Measurements from ENCODE around the gene SPHK1.
A peak's percentile ranks its signal among the peaks of the same experiment; 100 is the strongest.

SPHK1 gene

DNA sequence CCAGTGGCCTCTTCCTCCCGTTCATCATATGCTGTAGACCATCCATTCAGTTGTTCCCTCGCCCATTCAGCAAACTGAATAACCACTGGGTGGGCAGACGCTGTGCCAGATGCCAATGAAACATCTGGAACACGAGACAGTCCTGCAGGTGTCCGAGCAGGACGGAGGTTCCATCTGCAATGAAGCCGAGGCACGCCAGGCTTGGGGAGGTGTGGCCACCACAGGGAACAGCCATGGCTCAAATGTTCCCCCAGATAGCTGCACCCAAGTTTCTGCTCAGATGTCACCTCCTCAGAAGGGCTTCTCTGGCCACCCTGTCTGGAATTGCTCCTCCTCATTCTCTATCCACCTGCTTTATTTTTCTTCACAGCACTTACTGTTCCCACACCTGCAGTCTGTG is 38.0 kb downstream of the SPHK1 start:
- Histone ChIP-seq H3K4me1 (ENCODE audit: control insufficient read depth, insufficient read depth, low read length) (peaks cover 17% of the 10 kb centered on the region), H3K27me3 (ENCODE audit: control insufficient read depth in 1 of 2, insufficient read depth in 2 of 2, low read length in 2 of 2) (no peaks in the 10 kb centered on the region), H3K9ac (ENCODE audit: low read length in 2 of 2) (no peak overlapping the region), H3K36me3 (ENCODE audit: control insufficient read depth in 2 of 2, insufficient read depth in 2 of 2, low read length in 2 of 2) (no peaks in the 10 kb centered on the region), H3K9me3 (ENCODE audit: control insufficient read depth in 2 of 2, low read length in 2 of 2) (no peaks in the 10 kb centered on the region), H3K4me3 (ENCODE audit: low read length in 2 of 2) (no peak overlapping the region), H3K27ac (ENCODE audit: low read length) (no peak overlapping the region)

DNA sequence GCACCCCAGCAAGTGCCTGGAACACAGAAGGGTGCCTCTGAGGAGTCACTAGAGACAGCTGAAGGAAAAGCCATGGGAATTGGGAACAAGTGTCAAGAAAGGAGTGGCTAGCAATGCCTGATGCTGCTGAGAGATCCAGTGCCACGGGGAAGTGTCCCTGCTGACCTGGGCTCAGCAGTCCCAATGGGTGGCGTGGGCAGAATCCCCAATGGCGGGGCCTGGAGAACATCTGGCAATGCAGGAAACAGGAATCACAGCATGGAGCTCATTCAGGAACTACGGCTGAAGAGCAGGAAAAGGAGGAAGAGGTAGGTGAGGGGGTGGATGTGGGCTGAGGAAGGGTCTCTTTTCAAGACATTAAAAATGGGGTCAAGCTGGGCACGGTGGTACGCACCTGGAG is 38.5 kb downstream of the SPHK1 start:
- Histone ChIP-seq H3K36me3 (ENCODE audit: control insufficient read depth in 2 of 2, insufficient read depth in 2 of 2, low read length in 2 of 2) (no peaks in the 10 kb centered on the region), H3K4me3 (ENCODE audit: low read length in 2 of 2) (no peak overlapping the region), H3K9ac (ENCODE audit: low read length in 2 of 2) (no peak overlapping the region), H3K4me1 (ENCODE audit: control insufficient read depth, insufficient read depth, low read length) (peaks cover 21% of the 10 kb centered on the region), H3K27ac (ENCODE audit: low read length) (no peak overlapping the region), H3K9me3 (ENCODE audit: control insufficient read depth in 2 of 2, low read length in 2 of 2) (no peaks in the 10 kb centered on the region), H3K27me3 (ENCODE audit: control insufficient read depth in 1 of 2, insufficient read depth in 2 of 2, low read length in 2 of 2) (no peaks in the 10 kb centered on the region)

DNA sequence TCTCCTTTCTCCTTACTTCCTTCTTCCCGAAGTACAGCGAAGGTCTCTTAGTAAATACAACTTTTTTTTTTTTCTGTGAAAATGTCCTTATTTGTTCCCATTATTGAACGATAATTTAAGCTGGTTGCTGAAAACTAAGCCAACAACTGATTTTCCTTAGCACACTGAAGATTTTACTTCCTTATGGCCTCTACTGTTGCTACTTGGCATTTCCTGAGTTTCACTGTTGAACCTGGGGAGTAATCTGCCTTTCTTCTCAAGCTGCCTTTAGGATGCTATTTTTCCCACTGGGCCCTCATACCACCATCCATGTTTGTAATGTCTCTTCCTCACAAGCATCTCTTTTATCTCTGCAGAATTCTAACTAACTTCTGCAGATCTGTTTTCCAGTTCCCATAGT is 42.4 kb downstream of the SPHK1 start:
- no peak overlapping the region for H3K4me3 ChIP-seq (ENCODE audit: low read length in 2 of 2)
- H3K27me3 ChIP-seq (ENCODE audit: control insufficient read depth in 1 of 2, insufficient read depth in 2 of 2, low read length in 2 of 2) = no peaks in the 10 kb centered on the region
- H3K27ac ChIP-seq (ENCODE audit: low read length) = no peak overlapping the region
- no peak overlapping the region for H3K9ac ChIP-seq (ENCODE audit: low read length in 2 of 2)
- no peaks in the 10 kb centered on the region for H3K36me3 ChIP-seq (ENCODE audit: control insufficient read depth in 2 of 2, insufficient read depth in 2 of 2, low read length in 2 of 2)
- H3K9me3 ChIP-seq (ENCODE audit: control insufficient read depth in 2 of 2, low read length in 2 of 2) = no peaks in the 10 kb centered on the region
- H3K4me1 ChIP-seq (ENCODE audit: control insufficient read depth, insufficient read depth, low read length) = peaks cover 8% of the 10 kb centered on the region

DNA sequence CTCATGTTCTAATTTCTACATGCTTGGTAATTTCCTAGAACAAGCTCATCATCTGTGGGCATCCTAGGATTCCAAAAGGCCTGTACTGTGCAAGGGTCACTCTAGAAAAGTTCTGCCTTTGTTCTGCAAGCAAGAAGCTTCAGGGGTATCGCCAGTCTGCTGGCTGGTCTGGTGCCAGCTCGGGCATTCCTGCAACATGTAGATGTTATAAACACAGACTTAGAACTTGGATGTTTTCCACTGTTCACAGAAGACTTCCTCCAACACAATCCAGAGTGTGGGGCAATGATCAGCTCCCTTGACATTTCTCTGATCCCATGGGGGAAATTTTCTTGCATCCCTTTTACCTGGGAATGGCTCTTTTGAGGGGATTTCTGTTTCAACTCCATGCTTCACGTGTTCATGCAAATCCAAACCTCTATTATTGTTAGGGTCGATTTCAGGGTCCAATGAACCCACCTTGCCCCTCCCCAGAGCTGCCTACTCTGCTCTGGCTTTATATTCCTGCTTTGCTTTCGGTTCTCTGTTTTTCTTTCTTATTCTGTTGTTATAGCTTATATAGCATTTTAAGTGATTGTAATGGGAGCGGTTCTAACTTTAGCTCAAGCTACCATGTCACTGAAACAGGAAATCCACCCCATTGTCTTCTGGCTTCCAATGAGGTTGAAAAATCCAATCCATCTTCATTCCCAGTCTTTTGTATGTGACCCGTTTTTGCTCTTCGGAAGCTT is 43.3 kb downstream of the SPHK1 start:
- Histone ChIP-seq H3K27me3 (ENCODE audit: control insufficient read depth in 1 of 2, insufficient read depth in 2 of 2, low read length in 2 of 2) (no peaks in the 10 kb centered on the region), H3K27ac (ENCODE audit: low read length) (no peak overlapping the region), H3K9ac (ENCODE audit: low read length in 2 of 2) (no peak overlapping the region), H3K36me3 (ENCODE audit: control insufficient read depth in 2 of 2, insufficient read depth in 2 of 2, low read length in 2 of 2) (no peaks in the 10 kb centered on the region), H3K9me3 (ENCODE audit: control insufficient read depth in 2 of 2, low read length in 2 of 2) (no peaks in the 10 kb centered on the region), H3K4me3 (ENCODE audit: low read length in 2 of 2) (peak overlapping the region in 1 of 2 donors; percentile 8), H3K4me1 (ENCODE audit: control insufficient read depth, insufficient read depth, low read length) (peaks cover 8% of the 10 kb centered on the region)

DNA sequence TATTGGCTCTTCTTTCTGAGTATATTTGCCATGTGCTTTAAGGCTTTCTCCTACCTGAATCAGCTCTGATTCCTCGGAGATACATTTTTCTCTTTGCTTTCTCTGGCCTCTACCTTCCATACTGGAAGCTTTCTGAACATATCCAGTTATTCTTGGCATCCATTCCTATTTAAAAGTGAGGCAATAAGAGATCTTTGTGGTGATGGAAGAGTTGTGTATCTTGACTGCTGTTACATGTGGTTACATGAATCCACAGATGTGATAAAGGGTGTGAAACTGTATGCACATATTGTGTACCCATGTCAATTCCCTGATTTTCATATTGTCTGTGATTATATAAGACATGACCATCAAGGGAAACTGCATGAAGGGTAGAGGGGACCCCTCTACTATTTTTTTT is 44.1 kb downstream of the SPHK1 start:
- Histone ChIP-seq H3K27ac (ENCODE audit: low read length) (no peak overlapping the region), H3K9me3 (ENCODE audit: control insufficient read depth in 2 of 2, low read length in 2 of 2) (no peaks in the 10 kb centered on the region), H3K9ac (ENCODE audit: low read length in 2 of 2) (no peak overlapping the region), H3K27me3 (ENCODE audit: control insufficient read depth in 1 of 2, insufficient read depth in 2 of 2, low read length in 2 of 2) (no peaks in the 10 kb centered on the region), H3K4me3 (ENCODE audit: low read length in 2 of 2) (no peak overlapping the region), H3K36me3 (ENCODE audit: control insufficient read depth in 2 of 2, insufficient read depth in 2 of 2, low read length in 2 of 2) (no peaks in the 10 kb centered on the region), H3K4me1 (ENCODE audit: control insufficient read depth, insufficient read depth, low read length) (peaks cover 8% of the 10 kb centered on the region)

DNA sequence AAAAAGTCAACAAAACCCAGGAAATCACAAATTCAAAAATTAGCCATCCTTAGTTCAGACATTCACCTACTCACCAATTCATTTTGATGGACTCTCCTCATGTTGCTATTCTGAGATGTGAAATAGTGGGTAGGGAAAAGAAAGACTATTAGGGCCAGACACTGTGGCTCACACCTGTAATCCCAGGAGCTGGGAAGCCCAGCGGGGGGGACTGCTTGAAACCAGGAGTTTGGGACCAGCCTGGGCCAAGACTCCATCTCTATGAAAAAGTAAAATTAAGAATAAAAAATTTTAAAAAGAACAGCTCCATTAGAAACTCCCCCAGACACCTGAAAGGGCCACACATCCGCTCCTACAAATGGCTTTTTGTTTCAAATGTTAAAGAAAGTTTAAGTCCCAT is 47.1 kb downstream of the SPHK1 start:
- peaks cover 11% of the 10 kb centered on the region for H3K4me1 ChIP-seq (ENCODE audit: control insufficient read depth, insufficient read depth, low read length)
- no peaks in the 10 kb centered on the region for H3K9me3 ChIP-seq (ENCODE audit: control insufficient read depth in 2 of 2, low read length in 2 of 2)
- H3K27ac ChIP-seq (ENCODE audit: low read length) = no peak overlapping the region
- peaks cover 0 to 4% of the 10 kb centered on the region in 2 donors for H3K36me3 ChIP-seq (ENCODE audit: control insufficient read depth in 2 of 2, insufficient read depth in 2 of 2, low read length in 2 of 2)
- H3K27me3 ChIP-seq (ENCODE audit: control insufficient read depth in 1 of 2, insufficient read depth in 2 of 2, low read length in 2 of 2) = no peaks in the 10 kb centered on the region
- no peak overlapping the region for H3K4me3 ChIP-seq (ENCODE audit: low read length in 2 of 2)
- no peak overlapping the region for H3K9ac ChIP-seq (ENCODE audit: low read length in 2 of 2)

DNA sequence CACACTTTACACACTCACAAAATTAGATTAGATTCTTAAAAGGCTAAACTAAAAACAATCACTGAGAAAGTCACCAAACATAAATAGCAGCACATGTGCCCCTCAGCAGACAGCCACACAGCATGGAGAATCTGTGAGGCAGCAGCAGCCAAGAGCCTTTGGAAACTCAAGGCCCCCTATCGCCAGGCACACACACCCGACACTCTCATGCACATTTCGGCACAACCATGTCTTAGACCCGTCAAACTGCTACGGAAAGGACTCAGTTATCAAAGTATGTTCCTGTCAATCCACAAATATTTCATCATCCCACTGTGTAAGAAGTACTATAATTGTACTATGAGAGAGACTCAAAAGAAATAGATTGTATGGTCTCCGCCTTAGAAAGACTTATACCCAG is 47.6 kb downstream of the SPHK1 start:
- Histone ChIP-seq H3K27ac (ENCODE audit: low read length) (no peak overlapping the region), H3K9me3 (ENCODE audit: control insufficient read depth in 2 of 2, low read length in 2 of 2) (no peaks in the 10 kb centered on the region), H3K9ac (ENCODE audit: low read length in 2 of 2) (no peak overlapping the region), H3K4me3 (ENCODE audit: low read length in 2 of 2) (no peak overlapping the region), H3K36me3 (ENCODE audit: control insufficient read depth in 2 of 2, insufficient read depth in 2 of 2, low read length in 2 of 2) (peaks cover 0 to 4% of the 10 kb centered on the region in 2 donors), H3K27me3 (ENCODE audit: control insufficient read depth in 1 of 2, insufficient read depth in 2 of 2, low read length in 2 of 2) (no peaks in the 10 kb centered on the region), H3K4me1 (ENCODE audit: control insufficient read depth, insufficient read depth, low read length) (peaks cover 11% of the 10 kb centered on the region)

DNA sequence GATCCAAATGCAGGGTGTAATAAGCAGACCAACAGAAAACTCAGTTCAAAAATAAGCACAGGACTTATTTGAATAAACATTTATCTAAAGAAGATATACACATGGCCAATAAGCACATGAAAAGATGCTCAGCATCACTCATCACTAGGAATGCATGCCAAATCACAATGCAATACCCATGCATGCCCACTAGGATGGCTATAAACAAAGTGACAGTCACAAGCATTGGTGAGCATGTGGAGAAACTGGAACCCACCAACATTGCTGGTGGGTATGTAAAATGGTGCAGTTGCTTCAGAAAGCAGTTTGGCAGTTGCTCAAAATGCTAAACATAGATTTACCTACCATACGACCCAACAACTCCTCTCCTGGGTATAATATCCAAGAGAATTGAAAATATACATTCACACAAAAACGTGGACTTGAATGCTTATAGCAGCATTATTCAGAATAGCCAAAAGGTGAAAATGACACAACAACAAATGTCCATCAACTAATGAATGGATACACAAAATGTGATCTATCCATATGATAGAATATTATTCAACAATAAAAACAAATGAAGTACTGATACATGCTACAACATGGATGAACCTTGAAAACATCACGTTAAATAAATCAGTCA is 48.4 kb downstream of the SPHK1 start:
- Histone ChIP-seq H3K4me3 (ENCODE audit: low read length in 2 of 2) (no peak overlapping the region), H3K27ac (ENCODE audit: low read length) (no peak overlapping the region), H3K27me3 (ENCODE audit: control insufficient read depth in 1 of 2, insufficient read depth in 2 of 2, low read length in 2 of 2) (no peaks in the 10 kb centered on the region), H3K36me3 (ENCODE audit: control insufficient read depth in 2 of 2, insufficient read depth in 2 of 2, low read length in 2 of 2) (peaks cover 0 to 4% of the 10 kb centered on the region in 2 donors), H3K9me3 (ENCODE audit: control insufficient read depth in 2 of 2, low read length in 2 of 2) (no peaks in the 10 kb centered on the region), H3K4me1 (ENCODE audit: control insufficient read depth, insufficient read depth, low read length) (peaks cover 6% of the 10 kb centered on the region), H3K9ac (ENCODE audit: low read length in 2 of 2) (no peak overlapping the region)

DNA sequence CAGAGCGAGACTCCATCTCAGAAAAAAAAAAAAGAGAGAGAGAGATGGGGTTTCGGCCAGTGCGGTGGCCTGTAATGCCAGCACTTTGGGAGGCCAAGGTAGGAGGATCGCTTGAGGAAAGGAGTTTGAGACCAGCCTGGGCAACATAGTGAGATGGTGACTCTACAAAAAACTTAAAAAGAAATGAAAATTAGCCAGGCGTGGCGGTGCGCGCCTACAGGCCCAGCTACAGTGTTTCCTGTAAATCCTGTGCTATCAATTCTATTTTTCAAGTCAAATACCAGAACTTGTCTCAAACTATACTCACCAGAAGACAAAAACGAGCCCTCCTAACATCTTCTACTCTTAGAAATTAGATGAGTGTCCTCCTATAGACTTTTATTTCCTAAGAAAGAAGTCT is 49.3 kb downstream of the SPHK1 start:
- Histone ChIP-seq H3K27me3 (ENCODE audit: control insufficient read depth in 1 of 2, insufficient read depth in 2 of 2, low read length in 2 of 2) (no peaks in the 10 kb centered on the region), H3K27ac (ENCODE audit: low read length) (no peak overlapping the region), H3K9me3 (ENCODE audit: control insufficient read depth in 2 of 2, low read length in 2 of 2) (no peaks in the 10 kb centered on the region), H3K4me1 (ENCODE audit: control insufficient read depth, insufficient read depth, low read length) (peaks cover 2% of the 10 kb centered on the region), H3K4me3 (ENCODE audit: low read length in 2 of 2) (no peak overlapping the region), H3K9ac (ENCODE audit: low read length in 2 of 2) (no peak overlapping the region), H3K36me3 (ENCODE audit: control insufficient read depth in 2 of 2, insufficient read depth in 2 of 2, low read length in 2 of 2) (peaks cover 0 to 4% of the 10 kb centered on the region in 2 donors)

DNA sequence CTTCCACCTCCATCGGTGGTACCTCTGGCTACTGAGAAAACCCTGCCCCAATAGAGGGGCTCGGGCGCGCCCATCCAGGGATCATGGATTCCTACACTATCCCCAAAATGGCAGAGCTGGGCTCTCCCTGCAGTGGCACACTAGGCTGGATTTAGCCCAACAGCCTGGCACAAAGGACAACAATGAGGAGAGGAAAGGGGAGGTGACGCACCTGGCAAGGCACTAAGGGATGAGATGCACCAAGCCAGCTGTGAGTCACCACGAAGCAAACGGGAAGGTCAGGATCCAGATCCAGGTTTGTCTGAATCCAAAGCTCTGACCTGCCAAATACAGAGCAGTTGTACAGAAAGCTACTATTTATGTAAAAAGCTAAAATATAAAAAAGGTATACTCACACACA is 50.5 kb downstream of the SPHK1 start:
- no peak overlapping the region for H3K9ac ChIP-seq (ENCODE audit: low read length in 2 of 2)
- H3K4me3 ChIP-seq (ENCODE audit: low read length in 2 of 2) = no peak overlapping the region
- no peaks in the 10 kb centered on the region for H3K27me3 ChIP-seq (ENCODE audit: control insufficient read depth in 1 of 2, insufficient read depth in 2 of 2, low read length in 2 of 2)
- H3K36me3 ChIP-seq (ENCODE audit: control insufficient read depth in 2 of 2, insufficient read depth in 2 of 2, low read length in 2 of 2) = peaks cover 0 to 4% of the 10 kb centered on the region in 2 donors
- no peaks in the 10 kb centered on the region for H3K9me3 ChIP-seq (ENCODE audit: control insufficient read depth in 2 of 2, low read length in 2 of 2)
- no peak overlapping the region for H3K27ac ChIP-seq (ENCODE audit: low read length)
- H3K4me1 ChIP-seq (ENCODE audit: control insufficient read depth, insufficient read depth, low read length) = peaks cover 2% of the 10 kb centered on the region

DNA sequence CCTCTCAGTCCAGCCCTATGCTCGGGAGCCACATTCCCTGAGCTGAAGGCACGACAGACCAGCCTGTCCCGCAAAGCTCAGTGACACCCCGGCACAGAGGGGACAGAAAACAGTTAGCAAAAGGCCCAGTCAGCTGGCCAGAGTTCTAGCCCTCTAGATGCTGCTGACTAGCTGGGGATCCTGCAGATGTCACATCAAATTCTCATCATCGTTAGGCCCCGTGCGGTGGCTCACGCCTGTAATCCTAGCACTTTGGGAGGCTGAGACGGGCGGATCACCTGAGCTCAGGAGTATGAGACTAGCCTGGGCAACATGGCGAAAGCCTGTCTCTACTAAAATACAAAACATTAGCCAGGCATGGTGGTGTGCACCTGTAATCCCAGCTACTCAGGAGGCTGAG is 51.3 kb downstream of the SPHK1 start:
- H3K27ac ChIP-seq (ENCODE audit: low read length) = no peak overlapping the region
- H3K4me3 ChIP-seq (ENCODE audit: low read length in 2 of 2) = no peak overlapping the region
- peaks cover 0 to 4% of the 10 kb centered on the region in 2 donors for H3K36me3 ChIP-seq (ENCODE audit: control insufficient read depth in 2 of 2, insufficient read depth in 2 of 2, low read length in 2 of 2)
- H3K4me1 ChIP-seq (ENCODE audit: control insufficient read depth, insufficient read depth, low read length) = peaks cover 2% of the 10 kb centered on the region
- H3K27me3 ChIP-seq (ENCODE audit: control insufficient read depth in 1 of 2, insufficient read depth in 2 of 2, low read length in 2 of 2) = no peaks in the 10 kb centered on the region
- no peak overlapping the region for H3K9ac ChIP-seq (ENCODE audit: low read length in 2 of 2)
- no peaks in the 10 kb centered on the region for H3K9me3 ChIP-seq (ENCODE audit: control insufficient read depth in 2 of 2, low read length in 2 of 2)

Measured in stomach smooth muscle (tissue), 2 donors.